ENCODE measurements around the gene SEC31A.
A peak's percentile ranks its signal among the peaks of the same experiment; 100 is the strongest.

The SEC31A gene

GRCh38 chr4:82797040-82797404 lies 93.9 kb downstream of the SEC31A start (continued):
- TF ChIP-seq PATZ1 (tag by site-specific recombination; IDR thresholded peaks at IDR 0.05) (no peak), GLI2 (tag by site-specific recombination; IDR thresholded peaks at IDR 0.05; ENCODE audit: borderline replicate concordance, low read depth) (peak; percentile 38; the same call in 1 of the 2 replicates), IKZF3 (tag by site-specific recombination; IDR thresholded peaks at IDR 0.05) (peak; percentile 65), ZNF830 (tag by site-specific recombination; IDR thresholded peaks at IDR 0.05; ENCODE audit: low read depth) (peak; percentile 94), ZNF157 (tag by site-specific recombination; IDR thresholded peaks at IDR 0.05) (no peak), ZBTB44 (tag by site-specific recombination; IDR thresholded peaks at IDR 0.05) (peak; percentile 91), ZNF37A (tag by site-specific recombination; IDR thresholded peaks at IDR 0.05) (peak; percentile 90), FEZF1 (tag by site-specific recombination; IDR thresholded peaks at IDR 0.05) (peak; percentile 27; the same call in 1 of the 2 replicates), KLF9 (tag by site-specific recombination; IDR thresholded peaks at IDR 0.05; ENCODE audit: low read depth) (peak; percentile 31; the same call in 1 of the 2 replicates), ZFP69B (tag by site-specific recombination; IDR thresholded peaks at IDR 0.05) (no peak), ZNF221 (tag by site-specific recombination; IDR thresholded peaks at IDR 0.05; ENCODE audit: borderline replicate concordance) (peak; percentile 80; the same call in 1 of the 2 replicates), ZNF623 (tag by site-specific recombination; IDR thresholded peaks at IDR 0.05) (no peak), ZNF214 (tag by site-specific recombination; IDR thresholded peaks at IDR 0.05; ENCODE audit: borderline replicate concordance) (peak; percentile 70; the same call in 1 of the 2 replicates), ZSCAN18 (tag by site-specific recombination; IDR thresholded peaks at IDR 0.05) (no peak), ZNF776 (tag by site-specific recombination; IDR thresholded peaks at IDR 0.05; ENCODE audit: borderline replicate concordance) (peak; percentile 89), ZNF701 (tag by site-specific recombination; IDR thresholded peaks at IDR 0.05) (no peak)

- ChIA-PET POLR2A (no interaction called here), CTCF (interaction anchor here (0.7 to 1.0 kb wide), 2 partner anchors 16 to 214 kb away, joined by 3 read pairs; no protein-coding TSS in a partner anchor)
- no peak for TF ChIP-seq HOXC10 (CRISPR knock-in tag; IDR thresholded peaks at IDR 0.05)
- TF ChIP-seq ZFHX2 (tag by site-specific recombination; conservative IDR thresholded peaks at IDR 0.05), result no peak
- no peak for TF ChIP-seq ZNF776 (tag by site-specific recombination; IDR thresholded peaks at IDR 0.05; ENCODE audit: borderline replicate concordance)
- no peak for TF ChIP-seq BCL6B (tag by site-specific recombination; IDR thresholded peaks at IDR 0.05)
- no peak for TF ChIP-seq ZNF610 (tag by site-specific recombination; IDR thresholded peaks at IDR 0.05; ENCODE audit: borderline replicate concordance)
- no peak for TF ChIP-seq ZBTB21 (tag by site-specific recombination; IDR thresholded peaks at IDR 0.05)
- no peak for TF ChIP-seq GLI4 (tag by site-specific recombination; IDR thresholded peaks at IDR 0.05)
- no peak for TF ChIP-seq ZNF350 (tag by site-specific recombination; IDR thresholded peaks at IDR 0.05)
- TF ChIP-seq ZNF785 (tag by site-specific recombination; IDR thresholded peaks at IDR 0.05), result no peak
- no peaks in the 10 kb centered on the region for H3K9me3 ChIP-seq (ENCODE audit: control insufficient read depth, insufficient read depth, low read depth, low read length)
- no peak overlapping the region for H3K4me3 ChIP-seq (ENCODE audit: low read depth, low read length)
- peaks cover 0 to 10% of the 10 kb centered on the region in 2 experiments; a peak in 2 of 3 replicates for H3K36me3 ChIP-seq (ENCODE audit: control insufficient read depth in 2 of 2, insufficient read depth in 1 of 2, low read length in 2 of 2)
- peaks cover 3% of the 10 kb centered on the region for H3K4me1 ChIP-seq (ENCODE audit: control insufficient read depth, insufficient read depth, low read length)
- H3K27ac ChIP-seq (ENCODE audit: extremely low read depth, low read depth, low read length), result no peak overlapping the region
Observed at GRCh38 chr4:82792912-82793649, 97.9 kb downstream of the SEC31A start.
